IMR-90 (cell line): ENCODE data around the gene PRXL2C. TPM values are rescaled to one million over a fixed set of nuclear protein-coding genes. Genes with fewer than 3 reads are reported as not detected.

ENCODE experiments used
- ATAC-seq: fragments of 200-7000 bp; cut with Tn5 transposase; 2 replicates; pipeline ENCODE4 v1.9.1; 2020; ENCODE audit warnings: low read depth, mild to moderate bottlenecking, moderate library complexity
- BruUV-seq: library from RNA; stranded (reverse); fragments of 400-500 nt; replicated peaks from 2 replicates; lab custom pipeline; 2021; lab: Mats Ljungman, UMichigan
- CTCF ChIA-PET: fragments of 300-600 bp; formaldehyde crosslinking; extraction: SDS; loops from one replicate; lab custom pipeline; 2021; ENCODE audit warnings: antibody characterized with exemption; lab: Yijun Ruan, JAX
- POLR2A ChIA-PET: fragments of 300-600 bp; sonication (Branson Sonifier 250); formaldehyde crosslinking; loops from one replicate; lab custom pipeline; 2022; ENCODE audit warnings: antibody characterized with exemption; ENCODE audit not compliant: unreplicated experiment; lab: Charles Lee
- DNase-seq: peaks from one replicate; pipeline ENCODE4 v3.0.0; 2013
- H2AFZ ChIP-seq: replicated peaks from 2 replicates; pipeline ENCODE3; 2013; ENCODE audit warnings: low read length, mild to moderate bottlenecking; ENCODE audit not compliant: poor library complexity
- H2AK5ac ChIP-seq: 2 replicates; pipeline ENCODE4 v1.6.1; 2013; ENCODE audit warnings: low read depth, low read length, inconsistent platforms
- H2AK9ac ChIP-seq: replicated peaks from 2 replicates; pipeline ENCODE3; 2013; ENCODE audit warnings: mild to moderate bottlenecking, low read depth, low read length, moderate library complexity; ENCODE audit not compliant: poor library complexity
- H2BK120ac ChIP-seq: 2 replicates; pipeline ENCODE4 v1.6.1; 2013; ENCODE audit warnings: low read depth, low read length, inconsistent platforms
- H2BK15ac ChIP-seq: 3 replicates; pipeline ENCODE4 v1.6.1; 2013; ENCODE audit warnings: low read depth, low read length, inconsistent platforms
- H2BK20ac ChIP-seq: 2 replicates; pipeline ENCODE4 v1.6.1; 2013; ENCODE audit warnings: low read depth, mild to moderate bottlenecking, inconsistent platforms, low read length, moderate library complexity
- H2BK5ac ChIP-seq: 2 replicates; pipeline ENCODE4 v1.6.1; 2013; ENCODE audit warnings: mild to moderate bottlenecking, low read depth, low read length, inconsistent platforms; ENCODE audit not compliant: poor library complexity, severe bottlenecking
- H3K14ac ChIP-seq: replicated peaks from 2 replicates; pipeline ENCODE4 v1.6.1; 2013; ENCODE audit warnings: low read depth, low read length, inconsistent platforms
- H3K18ac ChIP-seq: 2 replicates; pipeline ENCODE4 v1.6.1; 2013; ENCODE audit warnings: low read depth, low read length, control low read depth
- H3K23ac ChIP-seq: 2 replicates; pipeline ENCODE4 v1.6.1; 2013; ENCODE audit warnings: low read depth, low read length, inconsistent platforms
- H3K27ac ChIP-seq: 2 replicates; pipeline ENCODE4 v1.5.1; 2013; ENCODE audit warnings: mild to moderate bottlenecking, control low read depth, low read length; ENCODE audit not compliant: insufficient read depth
- H3K27me3 ChIP-seq: 2 replicates; pipeline ENCODE4 v1.6.1; 2013; ENCODE audit warnings: low read length; ENCODE audit not compliant: control insufficient read depth, insufficient read depth
- H3K36me3 ChIP-seq: 2 replicates; pipeline ENCODE4 v1.6.1; 2013; ENCODE audit warnings: low read length, mixed read lengths; ENCODE audit not compliant: control insufficient read depth, insufficient read depth
- H3K4ac ChIP-seq: 2 replicates; pipeline ENCODE4 v1.6.1; 2013; ENCODE audit warnings: low read depth, low read length, inconsistent platforms
- H3K4me1 ChIP-seq: 2 replicates; pipeline ENCODE4 v1.6.1; 2013; ENCODE audit warnings: low read length, mixed read lengths; ENCODE audit not compliant: control insufficient read depth, insufficient read depth
- H3K4me2 ChIP-seq: 2 replicates; pipeline ENCODE4 v1.6.1; 2013; ENCODE audit warnings: low read depth, mild to moderate bottlenecking, control low read depth, low read length, moderate library complexity
- H3K4me3 ChIP-seq: 2 replicates; pipeline ENCODE4 v1.5.1; 2013; ENCODE audit warnings: low read depth, mild to moderate bottlenecking, control low read depth, low read length, moderate library complexity; ENCODE audit not compliant: insufficient read depth
- H3K56ac ChIP-seq: 2 replicates; pipeline ENCODE4 v1.6.1; 2013; ENCODE audit warnings: low read length, inconsistent platforms; ENCODE audit not compliant: insufficient read depth; ENCODE audit errors: extremely low read depth
- H3K79me1 ChIP-seq, 2 experiments: 2 replicates each; pipeline ENCODE4 v1.6.1; 2013; ENCODE audit warnings: low read length in 2 of 2, inconsistent platforms in 1 of 2, low read depth in 1 of 2
- H3K9ac ChIP-seq: 2 replicates; pipeline ENCODE4 v1.6.1; 2013; ENCODE audit warnings: low read depth, low read length, control low read depth
- H3K9me1 ChIP-seq: 2 replicates; pipeline ENCODE4 v1.6.1; 2013; ENCODE audit warnings: low read length, inconsistent platforms; ENCODE audit not compliant: insufficient read depth
- H3K9me3 ChIP-seq: 2 replicates; pipeline ENCODE4 v1.6.1; 2013; ENCODE audit warnings: low read length; ENCODE audit not compliant: control insufficient read depth, insufficient read depth
- H4K20me1 ChIP-seq: 2 replicates; pipeline ENCODE4 v1.6.1; 2013; ENCODE audit warnings: low read length, inconsistent platforms; ENCODE audit not compliant: insufficient read depth
- H4K5ac ChIP-seq: 2 replicates; pipeline ENCODE4 v1.6.1; 2013; ENCODE audit warnings: mild to moderate bottlenecking, low read depth, low read length, control low read depth
- H4K8ac ChIP-seq, 2 experiments: 2 replicates each; pipeline ENCODE4 v1.6.1; 2013; ENCODE audit warnings: low read depth in 2 of 2, low read length in 2 of 2, control low read depth in 1 of 2, inconsistent platforms in 1 of 2
- H4K91ac ChIP-seq: 2 replicates; pipeline ENCODE4 v1.6.1; 2013; ENCODE audit warnings: low read depth, low read length, inconsistent platforms; ENCODE audit not compliant: insufficient read depth
- CEBPB ChIP-seq: IDR thresholded peaks from 2 replicates; pipeline ENCODE4 v1.6.1; 2012; ENCODE audit warnings: low read depth, low read length, improper control_type of control experiment
- CHD1 ChIP-seq: IDR thresholded peaks from 2 replicates; pipeline ENCODE4 v1.6.1; 2012; ENCODE audit warnings: low read depth, low read length, improper control_type of control experiment
- MAZ ChIP-seq: IDR thresholded peaks from 2 replicates; pipeline ENCODE4 v1.6.1; 2012; ENCODE audit warnings: low read depth, mild to moderate bottlenecking, low read length, improper control_type of control experiment, moderate library complexity, borderline replicate concordance
- MXI1 ChIP-seq: IDR thresholded peaks from 2 replicates; pipeline ENCODE4 v1.6.1; 2012; ENCODE audit warnings: low read depth, mild to moderate bottlenecking, low read length, moderate library complexity, borderline replicate concordance
- NFE2L2 ChIP-seq: fragments of 150-350 bp; IDR thresholded peaks from 2 replicates; pipeline ENCODE4 v1.6.1; 2016; ENCODE audit warnings: low read depth, mild to moderate bottlenecking, low read length
- POLR2A ChIP-seq: IDR thresholded peaks from 2 replicates; pipeline ENCODE4 v1.6.1; 2012; ENCODE audit warnings: mild to moderate bottlenecking, low read depth, low read length
- RCOR1 ChIP-seq: IDR thresholded peaks from 2 replicates; pipeline ENCODE4 v1.6.1; 2012; ENCODE audit warnings: mild to moderate bottlenecking, low read length, improper control_type of control experiment; ENCODE audit not compliant: insufficient replicate concordance
- SMC3 ChIP-seq: fragments of 150-350 bp; IDR thresholded peaks from 2 replicates; pipeline ENCODE4 v1.6.1; 2016; ENCODE audit warnings: low read depth, mild to moderate bottlenecking, antibody characterized with exemption, low read length, moderate library complexity
- USF2 ChIP-seq: fragments of 150-350 bp; IDR thresholded peaks from 2 replicates; pipeline ENCODE4 v1.6.1; 2017; ENCODE audit warnings: mild to moderate bottlenecking, antibody characterized with exemption, low read length, low read depth
- WGBS, 2 experiments: methylation state at CpG; one replicate each; pipeline versions ENCODE4 v1.1.5 to v1.1.7; 2013; ENCODE audit warnings: missing lambda C conversion rate in 2 of 2; ENCODE audit not compliant: insufficient read length in 1 of 2; ENCODE audit errors: extremely low coverage in 2 of 2; 5-methylcytosine and 5-hydroxymethylcytosine counted together
- dilution Hi-C: fragments of 300-500 bp; cut with HindIII; formaldehyde crosslinking; loops from one replicate; pipeline ENCODE4 v1.14.3; 2018; ENCODE audit warnings: low sequenced_read_pairs; ENCODE audit not compliant: unreplicated experiment
- in situ Hi-C: fragments of 300-500 bp; cut with MboI; formaldehyde crosslinking; loops from 3 replicates; pipeline ENCODE4 v1.14.3; 2019; ENCODE audit warnings: low sequenced_read_pairs, inconsistent platforms, mixed read lengths
- intact Hi-C: fragments of 100-400 bp; cut with micrococcal nuclease; formaldehyde crosslinking; loops from 2 replicates; pipeline ENCODE4 v1.10.0; 2022
- polyA plus RNA-seq, 3 experiments: library from polyadenylated mRNA; depleted of rRNA; stranded (reverse); fragments of >200 nt; gene quantifications; 2 replicates each; pipeline ENCODE4 v1.2.3, GENCODE V29; 2012; ENCODE audit warnings: low replicate concordance in 1 of 3
- total RNA-seq: library from RNA; depleted of rRNA; stranded (reverse); fragments of >200 nt; gene quantifications from 2 replicates; pipeline ENCODE4 v1.2.3, GENCODE V29; 2012

PRXL2C gene
- total and polyA plus RNA-seq, 2 of the 4 experiments (the other 2 are of a cell fraction), result 2.7 to 9.0 TPM

GRCh38 chr9:96644137-96644536 is 11.0 kb downstream of the PRXL2C start:
- Histone ChIP-seq H4K5ac (no peak overlapping the region), H3K4me1 (peaks cover 1% of the 10 kb centered on the region; the same call in 1 of the 2 replicates), H3K36me3 (peaks cover 8% of the 10 kb centered on the region; the same call in 1 of the 2 replicates), H3K4ac (no peak overlapping the region), H3K9ac (no peak overlapping the region), H4K8ac (no peak overlapping the region), H2BK20ac (no peak overlapping the region), H2AFZ (no peak overlapping the region), H2AK5ac (no peak overlapping the region), H2BK5ac (no peak overlapping the region), H3K27ac (no peak overlapping the region), H3K79me1 (no peaks in the 10 kb centered on the region), H4K91ac (no peak overlapping the region), H3K23ac (no peak overlapping the region), H3K27me3 (no peaks in the 10 kb centered on the region), H3K4me2 (no peak overlapping the region), H2BK15ac (no peak overlapping the region), H3K9me3 (no peaks in the 10 kb centered on the region), H2BK120ac (no peak overlapping the region), H3K9me1 (0 out of 2 replicates have a peak, but pooled peaks cover 2% of the 10 kb centered on the region), H4K20me1 (no peaks in the 10 kb centered on the region), H2AK9ac (no peak overlapping the region), H3K56ac (no peak overlapping the region), H3K4me3 (no peak overlapping the region), H3K18ac (no peak overlapping the region), H3K14ac (no peak overlapping the region)
- dilution Hi-C loops, result no loop called here
- DNase-seq (no peak), ATAC-seq (no peak)
- WGBS, 2 experiments, result no CpG with 5 or more reads among the region's 2 CpGs
- in situ Hi-C loops, result no loop called here
- intact Hi-C loops, result no loop called here
- ChIA-PET POLR2A (interaction anchor here (0.5 kb wide), 1 partner anchor 1379 kb away, joined by 9 read pairs; no protein-coding TSS in a partner anchor), CTCF (no interaction called here)
- no TSS peak for BruUV-seq
- TF ChIP-seq MXI1 (no peak), MAZ (no peak), SMC3 (no peak), CEBPB (no peak), POLR2A (no peak), RCOR1 (no peak), CHD1 (no peak), USF2 (no peak), NFE2L2 (no peak)
